Liver (tissue), 3 donors: ENCODE measurements around the gene PLAC1.

Experiments used
- GABPA ChIP-seq, 2 donors: IDR thresholded peaks in 1 of 2; conservative IDR thresholded peaks in 1 of 2; 2 replicates each; pipeline ENCODE4 v1.6.1; 2016; ENCODE audit warnings: antibody characterized with exemption in 2 of 2, mild to moderate bottlenecking in 1 of 2, moderate library complexity in 1 of 2
- HNF4A ChIP-seq, 2 donors: conservative IDR thresholded peaks; 2 replicates each; pipeline ENCODE4 v1.6.1; 2016; ENCODE audit warnings: antibody characterized with exemption in 2 of 2, mild to moderate bottlenecking in 2 of 2
- SP1 ChIP-seq: IDR thresholded peaks from 2 replicates; pipeline ENCODE4 v1.6.1; 2018; ENCODE audit warnings: antibody characterized with exemption, mild to moderate bottlenecking
- TAF1 ChIP-seq: conservative IDR thresholded peaks from 2 replicates; pipeline ENCODE4 v1.6.1; 2016; ENCODE audit warnings: antibody characterized with exemption, mild to moderate bottlenecking
- YY1 ChIP-seq: IDR thresholded peaks from 2 replicates; pipeline ENCODE4 v1.6.1; 2016; ENCODE audit warnings: antibody characterized with exemption, mild to moderate bottlenecking
- TF ChIP-seq, protein P1 (sequence below): fragments of 150-350 bp; IDR thresholded peaks from 2 replicates; pipeline ENCODE4 v1.5.1; 2017; ENCODE audit warnings: improper control_type of control experiment, low read depth, low read length; ENCODE audit not compliant: missing input control
- donor health status: healthy.
- donor health status: healthy.

DNA sequence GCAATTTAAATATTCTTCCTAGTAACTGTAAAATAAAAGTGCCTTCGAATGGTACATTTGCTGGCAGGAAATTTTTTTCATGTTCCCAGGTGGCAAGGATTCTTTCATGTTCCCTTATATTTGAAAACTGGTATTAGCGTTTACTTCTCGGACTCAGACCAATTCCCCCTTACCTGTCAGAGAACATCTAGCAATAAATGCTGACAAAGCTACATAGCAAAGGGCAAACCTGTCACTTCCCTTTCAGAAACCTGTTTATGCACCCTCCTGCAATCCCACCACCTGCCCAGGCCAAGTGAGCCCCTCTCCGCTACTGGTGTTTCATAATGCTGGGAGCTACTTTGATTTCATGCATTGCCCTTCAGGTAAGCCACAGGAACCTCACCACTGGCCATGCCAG lies 100.1 kb downstream of the PLAC1 start:
- TF ChIP-seq, protein P1, sequence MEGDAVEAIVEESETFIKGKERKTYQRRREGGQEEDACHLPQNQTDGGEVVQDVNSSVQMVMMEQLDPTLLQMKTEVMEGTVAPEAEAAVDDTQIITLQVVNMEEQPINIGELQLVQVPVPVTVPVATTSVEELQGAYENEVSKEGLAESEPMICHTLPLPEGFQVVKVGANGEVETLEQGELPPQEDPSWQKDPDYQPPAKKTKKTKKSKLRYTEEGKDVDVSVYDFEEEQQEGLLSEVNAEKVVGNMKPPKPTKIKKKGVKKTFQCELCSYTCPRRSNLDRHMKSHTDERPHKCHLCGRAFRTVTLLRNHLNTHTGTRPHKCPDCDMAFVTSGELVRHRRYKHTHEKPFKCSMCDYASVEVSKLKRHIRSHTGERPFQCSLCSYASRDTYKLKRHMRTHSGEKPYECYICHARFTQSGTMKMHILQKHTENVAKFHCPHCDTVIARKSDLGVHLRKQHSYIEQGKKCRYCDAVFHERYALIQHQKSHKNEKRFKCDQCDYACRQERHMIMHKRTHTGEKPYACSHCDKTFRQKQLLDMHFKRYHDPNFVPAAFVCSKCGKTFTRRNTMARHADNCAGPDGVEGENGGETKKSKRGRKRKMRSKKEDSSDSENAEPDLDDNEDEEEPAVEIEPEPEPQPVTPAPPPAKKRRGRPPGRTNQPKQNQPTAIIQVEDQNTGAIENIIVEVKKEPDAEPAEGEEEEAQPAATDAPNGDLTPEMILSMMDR: no peak
- TF ChIP-seq YY1 (no peak), TAF1 (no peak), GABPA (IDR thresholded peaks at IDR 0.05 in 1 of 2, conservative IDR thresholded peaks at IDR 0.05 in 1 of 2) (no peak), SP1 (no peak), HNF4A (conservative IDR thresholded peaks at IDR 0.05) (no peak)
